Measurements from ENCODE around the gene SIPA1L3.

Gene SIPA1L3

DNA sequence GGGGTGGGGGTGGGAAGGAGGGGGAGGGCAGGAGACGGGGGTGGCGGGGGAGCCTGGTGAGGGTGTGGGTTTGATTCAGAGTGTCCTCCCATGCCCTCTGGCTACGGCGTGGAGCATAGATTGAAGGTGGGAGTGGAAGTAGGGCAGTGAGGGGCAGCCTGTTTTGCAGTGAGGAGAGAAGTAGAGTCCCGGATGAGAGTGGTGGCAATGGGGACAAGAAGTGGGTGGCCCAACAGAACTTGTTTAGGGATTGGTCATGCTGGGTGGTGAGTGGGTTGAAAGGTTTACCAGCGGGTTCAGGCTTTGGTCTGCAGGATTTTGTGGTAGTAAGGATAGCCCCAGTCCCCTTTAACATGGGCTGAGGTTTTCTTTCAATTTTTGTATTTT lies 35.5 kb downstream of the SIPA1L3 start:
- TF ChIP-seq, protein P1, sequence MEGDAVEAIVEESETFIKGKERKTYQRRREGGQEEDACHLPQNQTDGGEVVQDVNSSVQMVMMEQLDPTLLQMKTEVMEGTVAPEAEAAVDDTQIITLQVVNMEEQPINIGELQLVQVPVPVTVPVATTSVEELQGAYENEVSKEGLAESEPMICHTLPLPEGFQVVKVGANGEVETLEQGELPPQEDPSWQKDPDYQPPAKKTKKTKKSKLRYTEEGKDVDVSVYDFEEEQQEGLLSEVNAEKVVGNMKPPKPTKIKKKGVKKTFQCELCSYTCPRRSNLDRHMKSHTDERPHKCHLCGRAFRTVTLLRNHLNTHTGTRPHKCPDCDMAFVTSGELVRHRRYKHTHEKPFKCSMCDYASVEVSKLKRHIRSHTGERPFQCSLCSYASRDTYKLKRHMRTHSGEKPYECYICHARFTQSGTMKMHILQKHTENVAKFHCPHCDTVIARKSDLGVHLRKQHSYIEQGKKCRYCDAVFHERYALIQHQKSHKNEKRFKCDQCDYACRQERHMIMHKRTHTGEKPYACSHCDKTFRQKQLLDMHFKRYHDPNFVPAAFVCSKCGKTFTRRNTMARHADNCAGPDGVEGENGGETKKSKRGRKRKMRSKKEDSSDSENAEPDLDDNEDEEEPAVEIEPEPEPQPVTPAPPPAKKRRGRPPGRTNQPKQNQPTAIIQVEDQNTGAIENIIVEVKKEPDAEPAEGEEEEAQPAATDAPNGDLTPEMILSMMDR (IDR thresholded peaks at IDR 0.05; ENCODE audit: low read depth, low read length), result no peak
- TF ChIP-seq EZH2phosphoT487 (IDR thresholded peaks at IDR 0.05; ENCODE audit: low read depth), result no peak
- Histone ChIP-seq H3K79me2 (ENCODE audit: low read length) (peaks cover 6% of the 10 kb centered on the region; the same call in 1 of the 2 replicates), H3K4me1 (ENCODE audit: low read length) (no peaks in the 10 kb centered on the region), H4K20me1 (ENCODE audit: insufficient read depth, low read length) (no peaks in the 10 kb centered on the region; the same call in 1 of the 2 replicates), H3K27me3 (ENCODE audit: low read depth, low read length) (no peaks in the 10 kb centered on the region), H2AFZ (ENCODE audit: low read depth, low read length) (no peak overlapping the region), H3K9ac (ENCODE audit: low read length) (no peak overlapping the region), H3K27ac (ENCODE audit: low read length) (no peak overlapping the region), H3K36me3 (replicated peaks; ENCODE audit: low read depth, low read length) (peaks cover 15% of the 10 kb centered on the region), H3K4me2 (ENCODE audit: low read length) (no peak overlapping the region), H3K9me3 (ENCODE audit: insufficient read depth, low read length) (no peaks in the 10 kb centered on the region), H3K4me3 (ENCODE audit: low read length) (no peak overlapping the region)

DNA sequence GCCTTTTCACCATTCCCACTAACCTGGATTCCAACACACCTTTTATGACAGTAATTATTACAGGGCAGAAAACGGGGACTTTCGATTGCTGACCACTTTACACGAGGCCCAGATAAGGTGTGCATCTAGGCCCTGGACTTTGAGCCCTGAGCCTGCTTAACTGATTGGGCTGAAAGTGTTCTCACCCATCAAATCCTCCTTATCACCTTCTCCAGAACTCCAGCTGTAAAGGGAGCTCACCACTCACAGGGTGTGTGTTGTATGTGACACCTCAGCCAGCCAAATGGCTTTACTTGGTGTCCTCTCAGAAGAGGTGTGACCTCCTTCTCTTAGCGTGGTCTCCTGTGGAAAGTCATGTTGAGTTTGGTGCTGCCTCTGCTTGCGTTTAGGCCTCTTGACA lies 36.5 kb downstream of the SIPA1L3 start:
- H3K36me3 ChIP-seq (replicated peaks; ENCODE audit: low read depth, low read length), result peaks cover 9% of the 10 kb centered on the region
- no peaks in the 10 kb centered on the region; the same call in 1 of the 2 replicates for H4K20me1 ChIP-seq (ENCODE audit: insufficient read depth, low read length)
- H3K27ac ChIP-seq (ENCODE audit: low read length), result no peak overlapping the region
- no peak overlapping the region for H2AFZ ChIP-seq (ENCODE audit: low read depth, low read length)
- no peaks in the 10 kb centered on the region for H3K9me3 ChIP-seq (ENCODE audit: insufficient read depth, low read length)
- TF ChIP-seq EZH2phosphoT487 (IDR thresholded peaks at IDR 0.05; ENCODE audit: low read depth), result no peak
- TF ChIP-seq, protein P1 (IDR thresholded peaks at IDR 0.05; ENCODE audit: low read depth, low read length), result no peak
- H3K9ac ChIP-seq (ENCODE audit: low read length), result no peak overlapping the region
- peaks cover 6% of the 10 kb centered on the region; the same call in 1 of the 2 replicates for H3K79me2 ChIP-seq (ENCODE audit: low read length)
- H3K27me3 ChIP-seq (ENCODE audit: low read depth, low read length), result no peaks in the 10 kb centered on the region
- H3K4me3 ChIP-seq (ENCODE audit: low read length), result no peak overlapping the region
- H3K4me2 ChIP-seq (ENCODE audit: low read length), result no peak overlapping the region
- no peaks in the 10 kb centered on the region for H3K4me1 ChIP-seq (ENCODE audit: low read length)

DNA sequence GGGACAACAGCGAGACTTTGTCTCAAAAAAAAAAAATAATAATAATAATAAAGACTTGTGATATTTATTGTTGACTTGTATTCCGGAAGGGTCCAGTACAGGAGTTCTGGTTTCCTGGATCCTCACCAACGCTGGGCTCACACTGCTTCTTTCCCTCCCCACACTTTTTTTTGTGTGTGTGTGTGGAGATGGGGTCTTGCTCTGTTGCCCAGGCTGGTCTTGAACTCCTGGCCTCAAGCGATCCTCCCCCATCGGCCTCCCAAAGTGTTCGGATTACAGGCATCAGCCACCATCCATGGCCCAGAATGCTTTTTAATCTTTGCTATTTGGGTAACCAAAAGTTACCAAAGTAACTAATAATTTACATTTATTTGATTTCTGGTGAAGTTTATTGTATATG lies 39.1 kb downstream of the SIPA1L3 start:
- H3K27ac ChIP-seq (ENCODE audit: low read length), result no peak overlapping the region
- H3K4me2 ChIP-seq (ENCODE audit: low read length), result no peak overlapping the region
- no peaks in the 10 kb centered on the region for H3K36me3 ChIP-seq (replicated peaks; ENCODE audit: low read depth, low read length)
- no peaks in the 10 kb centered on the region for H3K27me3 ChIP-seq (ENCODE audit: low read depth, low read length)
- H3K9me3 ChIP-seq (ENCODE audit: insufficient read depth, low read length), result no peaks in the 10 kb centered on the region
- no peak overlapping the region for H3K9ac ChIP-seq (ENCODE audit: low read length)
- peaks cover 6% of the 10 kb centered on the region; the same call in 1 of the 2 replicates for H3K79me2 ChIP-seq (ENCODE audit: low read length)
- H4K20me1 ChIP-seq (ENCODE audit: insufficient read depth, low read length), result no peaks in the 10 kb centered on the region; the same call in 1 of the 2 replicates
- peaks cover 11% of the 10 kb centered on the region for H3K4me1 ChIP-seq (ENCODE audit: low read length)
- no peak for TF ChIP-seq EZH2phosphoT487 (IDR thresholded peaks at IDR 0.05; ENCODE audit: low read depth)
- TF ChIP-seq, protein P1 (IDR thresholded peaks at IDR 0.05; ENCODE audit: low read depth, low read length), result no peak
- no peak overlapping the region for H3K4me3 ChIP-seq (ENCODE audit: low read length)
- no peak overlapping the region for H2AFZ ChIP-seq (ENCODE audit: low read depth, low read length)

DNA sequence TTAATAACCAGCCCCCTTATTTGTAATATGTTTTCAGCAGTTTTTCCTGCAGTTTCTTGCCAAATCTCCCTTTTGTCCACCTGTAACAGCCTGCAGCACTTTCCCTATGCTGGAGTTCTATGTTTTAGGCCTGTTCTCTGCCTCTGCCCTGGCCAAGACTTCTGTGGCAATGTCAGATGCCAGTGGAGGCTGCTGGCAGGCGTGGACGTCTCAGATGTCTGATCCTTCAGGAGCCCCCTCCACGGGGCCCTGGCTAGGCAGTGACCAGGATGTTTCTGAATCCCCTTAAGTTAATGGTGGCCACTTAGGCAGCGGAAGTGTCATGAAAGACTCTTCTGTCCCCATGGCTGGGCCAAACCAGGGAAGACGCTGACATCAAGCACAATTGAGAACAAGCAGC lies 40.8 kb downstream of the SIPA1L3 start:
- Histone ChIP-seq H3K4me3 (ENCODE audit: low read length) (no peak overlapping the region), H4K20me1 (ENCODE audit: insufficient read depth, low read length) (no peaks in the 10 kb centered on the region; the same call in 1 of the 2 replicates), H3K9ac (ENCODE audit: low read length) (no peak overlapping the region), H2AFZ (ENCODE audit: low read depth, low read length) (no peak overlapping the region), H3K27me3 (ENCODE audit: low read depth, low read length) (no peaks in the 10 kb centered on the region), H3K36me3 (replicated peaks; ENCODE audit: low read depth, low read length) (peaks cover 4% of the 10 kb centered on the region), H3K9me3 (ENCODE audit: insufficient read depth, low read length) (no peaks in the 10 kb centered on the region), H3K27ac (ENCODE audit: low read length) (no peak overlapping the region), H3K4me2 (ENCODE audit: low read length) (no peak overlapping the region), H3K79me2 (ENCODE audit: low read length) (peaks cover 14% of the 10 kb centered on the region), H3K4me1 (ENCODE audit: low read length) (peaks cover 23% of the 10 kb centered on the region)
- TF ChIP-seq EZH2phosphoT487 (IDR thresholded peaks at IDR 0.05; ENCODE audit: low read depth), result no peak
- TF ChIP-seq, protein P1 (IDR thresholded peaks at IDR 0.05; ENCODE audit: low read depth, low read length), result no peak

Data from OCI-LY3 (cell line).